ENCODE measurements around the gene NOM1. TPM values are rescaled to one million over a fixed set of nuclear protein-coding genes. Genes with fewer than 3 reads are reported as not detected.

NOM1 gene
- polyA plus RNA-seq, 3 donors from 2014 or later = 0.36 to 7.2 (median 3.0) TPM

Other genes with a start within 250 kb of the NOM1 start
- 10 to 100 TPM; 20.2 to 34.3 (median 23.3) TPM for gene LMBR1, start 56.5 kb upstream of the NOM1 start, polyA plus RNA-seq
- gene MNX1, start 61.0 kb downstream of the NOM1 start, polyA plus RNA-seq = not detected
- 10 to 100 TPM; 17.3 to 25.6 (median 17.4) TPM for gene UBE3C, start 189.2 kb downstream of the NOM1 start, polyA plus RNA-seq

Measured in immature natural killer cell (primary cell).